Astrocyte of the spinal cord (primary cell): ENCODE results near the gene PNPLA7.
"Not testable (repeated sequence)": the region's sequence is repeated elsewhere in the genome, so short reads cannot be mapped to it uniquely, and the experiment has no call there.

Experiments used
- DNase-seq: peaks from one replicate; pipeline ENCODE4 v3.0.0; 2011; ENCODE audit warnings: low read depth, low spot score
- H3K4me3 ChIP-seq: 2 replicates; pipeline ENCODE4 v1.5.1; 2011; ENCODE audit warnings: low read depth, mild to moderate bottlenecking, low read length, moderate library complexity
- in situ Hi-C: cut with HindIII; loops from 2 replicates; pipeline ENCODE4 v1.10.0; 2017; ENCODE audit warnings: low sequenced_read_pairs
- TF ChIP-seq, protein P1 (sequence below): IDR thresholded peaks from 2 replicates; pipeline ENCODE4 v1.5.1; 2012; ENCODE audit warnings: low read depth, mild to moderate bottlenecking, low read length, inconsistent platforms

PNPLA7 gene

GRCh38 chr9:137520614-137521404, 29.4 kb downstream of the PNPLA7 start:
- TF ChIP-seq, protein P1, sequence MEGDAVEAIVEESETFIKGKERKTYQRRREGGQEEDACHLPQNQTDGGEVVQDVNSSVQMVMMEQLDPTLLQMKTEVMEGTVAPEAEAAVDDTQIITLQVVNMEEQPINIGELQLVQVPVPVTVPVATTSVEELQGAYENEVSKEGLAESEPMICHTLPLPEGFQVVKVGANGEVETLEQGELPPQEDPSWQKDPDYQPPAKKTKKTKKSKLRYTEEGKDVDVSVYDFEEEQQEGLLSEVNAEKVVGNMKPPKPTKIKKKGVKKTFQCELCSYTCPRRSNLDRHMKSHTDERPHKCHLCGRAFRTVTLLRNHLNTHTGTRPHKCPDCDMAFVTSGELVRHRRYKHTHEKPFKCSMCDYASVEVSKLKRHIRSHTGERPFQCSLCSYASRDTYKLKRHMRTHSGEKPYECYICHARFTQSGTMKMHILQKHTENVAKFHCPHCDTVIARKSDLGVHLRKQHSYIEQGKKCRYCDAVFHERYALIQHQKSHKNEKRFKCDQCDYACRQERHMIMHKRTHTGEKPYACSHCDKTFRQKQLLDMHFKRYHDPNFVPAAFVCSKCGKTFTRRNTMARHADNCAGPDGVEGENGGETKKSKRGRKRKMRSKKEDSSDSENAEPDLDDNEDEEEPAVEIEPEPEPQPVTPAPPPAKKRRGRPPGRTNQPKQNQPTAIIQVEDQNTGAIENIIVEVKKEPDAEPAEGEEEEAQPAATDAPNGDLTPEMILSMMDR, result no peak
- no peak overlapping the region for H3K4me3 ChIP-seq
- no peak for DNase-seq
- in situ Hi-C loops, result no loop called here

DNA sequence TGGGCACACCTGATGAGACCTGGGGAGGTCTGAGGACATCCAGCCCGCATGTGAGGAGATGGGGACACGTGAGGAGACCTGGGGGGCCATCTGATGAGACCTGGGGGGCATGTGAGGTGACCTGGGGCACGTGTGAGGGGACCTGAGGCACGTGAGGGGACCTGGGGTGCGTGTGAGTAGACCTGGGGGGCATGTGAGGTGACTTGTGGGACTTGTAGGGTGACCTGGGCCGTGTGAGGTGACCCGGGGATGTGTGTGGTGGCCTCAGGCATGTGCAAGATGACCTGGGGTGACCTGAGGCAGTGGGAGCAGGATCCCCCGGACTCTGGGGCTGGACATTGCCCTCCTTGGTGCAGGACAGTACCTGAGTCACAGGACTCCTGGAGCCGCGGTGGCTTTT, 30.6 kb downstream of the PNPLA7 start:
- in situ Hi-C loops, result no loop called here
- no peak overlapping the region for H3K4me3 ChIP-seq
- no peak for DNase-seq
- TF ChIP-seq, protein P1, result no peak

DNA sequence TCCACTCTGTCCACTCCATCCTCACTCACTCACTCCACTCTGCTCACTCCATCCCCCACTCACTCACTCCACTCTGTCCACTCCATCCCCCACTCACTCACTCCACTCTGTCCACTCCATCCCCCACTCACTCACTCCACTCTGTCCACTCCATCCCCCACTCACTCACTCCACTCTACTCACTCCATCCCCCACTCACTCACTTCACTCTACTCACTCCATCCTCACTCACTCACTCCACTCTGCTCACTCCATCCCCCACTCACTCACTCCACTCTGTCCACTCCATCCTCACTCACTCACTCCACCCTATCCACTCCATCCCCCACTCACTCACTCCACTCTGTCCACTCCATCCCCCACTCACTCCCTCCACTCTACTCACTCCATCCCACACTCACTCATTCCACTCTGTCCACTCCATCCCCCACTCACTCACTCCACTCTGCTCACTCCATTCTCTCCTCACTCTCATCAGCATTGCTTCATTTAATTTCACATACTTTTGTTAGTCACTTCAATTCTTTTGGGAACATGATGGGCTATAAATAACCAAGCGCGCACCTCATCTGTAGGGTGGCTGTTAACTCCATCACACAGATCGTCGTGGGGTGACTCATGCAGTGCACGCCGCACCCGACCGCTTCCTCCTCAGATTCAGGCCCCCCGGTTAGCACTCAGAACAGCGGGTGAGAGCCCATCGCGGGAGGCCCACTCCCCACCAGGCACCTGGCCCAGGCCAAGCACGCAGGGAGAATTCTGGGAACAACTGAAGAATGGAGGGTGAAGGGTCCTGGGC, 31.3 kb downstream of the PNPLA7 start:
- in situ Hi-C loops, H3K4me3 ChIP-seq: not testable (repeated sequence)
- peak; percentile 40 for DNase-seq

DNA sequence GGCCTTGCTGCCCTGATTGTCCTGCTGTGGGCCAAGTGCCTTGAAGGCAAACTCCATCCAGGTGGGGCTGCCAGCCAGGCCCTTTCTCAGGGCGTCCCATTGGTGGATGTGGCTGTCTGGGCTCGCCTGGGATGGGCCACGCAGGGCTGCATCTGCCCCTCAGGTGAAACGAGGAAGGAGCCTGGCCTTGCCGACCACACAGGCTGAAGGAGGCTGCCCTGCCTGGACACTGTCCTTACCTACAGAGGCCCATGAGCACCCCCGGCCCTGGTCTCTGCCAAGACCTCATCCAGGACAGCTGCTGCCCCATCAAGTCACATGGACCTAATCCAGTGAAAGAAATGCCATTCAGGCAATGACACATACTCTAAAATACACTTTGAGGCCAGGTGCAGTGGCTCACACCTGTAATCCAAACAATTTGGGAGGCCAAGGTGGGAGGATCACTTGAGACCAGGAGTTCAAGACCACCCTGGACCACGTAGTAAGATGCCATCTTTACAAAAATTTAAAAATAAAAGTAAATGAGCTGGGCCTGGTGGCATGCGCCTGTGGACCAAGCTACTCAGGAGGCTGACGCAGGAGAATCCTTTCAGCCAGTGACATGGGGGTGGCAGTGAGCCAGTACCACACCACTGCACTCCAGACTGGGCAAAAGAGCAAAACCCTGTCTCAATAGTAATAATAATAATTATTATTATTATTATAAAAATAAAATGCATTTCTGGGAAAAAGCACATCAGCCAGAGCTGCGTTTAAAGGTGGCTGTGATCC, 33.9 kb downstream of the PNPLA7 start:
- in situ Hi-C loops, result no loop called here
- no peak overlapping the region for H3K4me3 ChIP-seq
- TF ChIP-seq, protein P1, result no peak
- DNase-seq, result no peak

GRCh38 chr9:137515338-137515724, 34.9 kb downstream of the PNPLA7 start:
- no peak for DNase-seq
- in situ Hi-C loops, result no loop called here
- H3K4me3 ChIP-seq, result no peak overlapping the region
- TF ChIP-seq, protein P1, result no peak

DNA sequence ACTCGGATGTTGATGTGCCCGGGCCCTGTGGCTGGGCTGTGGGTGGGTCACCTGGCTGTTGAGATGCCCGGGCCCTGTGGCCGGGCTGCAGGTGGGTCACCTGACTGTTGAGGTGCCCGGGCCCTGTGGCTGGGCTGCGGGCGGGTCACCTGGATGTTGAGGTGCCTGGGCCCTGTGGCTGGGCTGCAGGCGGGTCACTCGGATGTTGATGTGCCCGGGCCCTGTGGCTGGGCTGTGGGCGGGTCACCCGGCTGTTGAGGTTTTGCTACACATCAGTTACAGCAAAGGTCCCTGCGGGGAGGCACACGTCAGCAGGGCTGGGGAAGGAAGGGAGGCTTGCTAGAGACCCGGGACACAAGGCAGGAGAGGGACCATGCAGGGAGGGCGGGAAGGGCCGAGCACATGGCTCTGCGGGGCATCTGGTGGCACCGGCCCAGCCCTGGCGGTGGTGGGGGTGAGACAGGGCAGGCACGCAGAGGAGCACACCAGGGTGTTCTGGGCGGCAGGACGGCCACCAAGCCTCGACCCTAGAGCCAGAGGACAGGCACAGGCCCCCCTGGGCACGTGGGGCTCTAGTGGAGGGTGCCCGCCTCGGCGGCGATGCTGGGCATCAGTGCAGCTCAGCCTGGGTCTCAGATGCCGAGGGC, 35.4 kb downstream of the PNPLA7 start:
- in situ Hi-C loops, result no loop called here
- TF ChIP-seq, protein P1, result no peak
- H3K4me3 ChIP-seq, result no peak overlapping the region
- DNase-seq, result no peak

- H3K4me3 ChIP-seq, DNase-seq, in situ Hi-C loops: not testable (repeated sequence)
These were observed 36.2 kb downstream of the PNPLA7 start for GRCh38 chr9:137513801-137514570.

DNA sequence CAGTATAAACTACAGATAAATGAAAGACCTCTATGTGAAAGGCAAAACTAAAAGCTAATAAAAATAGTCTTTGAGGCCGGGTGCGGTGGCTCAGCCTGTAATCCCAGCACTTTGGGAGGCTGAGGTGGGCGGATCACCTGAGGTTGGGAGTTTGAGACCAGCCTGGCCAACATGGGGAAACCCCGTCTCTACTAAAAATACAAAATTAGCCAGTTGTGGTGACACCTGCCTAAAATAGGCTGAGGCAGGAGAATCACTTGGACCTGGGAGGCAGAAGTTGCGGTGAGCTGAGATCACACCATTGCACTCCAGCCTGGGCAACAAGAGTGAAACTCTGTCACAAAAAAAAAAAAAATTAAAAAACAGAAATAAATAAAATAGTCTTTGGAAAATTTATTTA, 37.1 kb downstream of the PNPLA7 start:
- H3K4me3 ChIP-seq, DNase-seq, in situ Hi-C loops: not testable (repeated sequence)
